HepG2 (cell line): ENCODE results near the gene PPP1R1B. TPM values are rescaled to one million over a fixed set of nuclear protein-coding genes. Genes with fewer than 3 reads are reported as not detected.

Experiments
- ATAC-seq: fragments of 200-7000 bp; cut with Tn5 transposase; 3 replicates; pipeline ENCODE4 v1.9.1; 2020; ENCODE audit warnings: mild to moderate bottlenecking, moderate library complexity
- BruUV-seq: library from RNA; stranded (reverse); fragments of 400-500 nt; replicated peaks from 2 replicates; lab custom pipeline; 2021; lab: Mats Ljungman, UMichigan
- CTCF ChIA-PET: fragments of 300-600 bp; formaldehyde crosslinking; extraction: SDS; loops from one replicate; lab custom pipeline; 2021; ENCODE audit warnings: low total read pairs, inconsistent platforms, low intra/inter-chr PET ratio; lab: Yijun Ruan, JAX
- POLR2A ChIA-PET: fragments of 350-600 bp; sonication (Branson Sonifier 250); formaldehyde crosslinking; loops from one replicate; lab custom pipeline; 2020; ENCODE audit warnings: antibody characterized with exemption, inconsistent platforms; lab: Yijun Ruan, JAX
- DNase-seq: peaks from one replicate; pipeline ENCODE4 v3.0.0-alpha.2; 2015; ENCODE audit warnings: low spot score
- FAIRE-seq: peaks from 3 replicates; lab custom pipeline; 2011; peaks lifted over from hg19 to GRCh38; lab: Jason Lieb, UNC
- H2AFZ ChIP-seq: one replicate; pipeline ENCODE4 v1.6.1; 2011; ENCODE audit warnings: low read length, inconsistent platforms
- H3K27ac ChIP-seq: fragments of 300-600 bp; 3 replicates; pipeline ENCODE4 v1.8.0; 2011; ENCODE audit warnings: mixed run types, mild to moderate bottlenecking, mixed read lengths, low read length, inconsistent platforms; ENCODE audit not compliant: insufficient read depth; ENCODE audit errors: extremely low read length
- H3K27me3 ChIP-seq, 2 experiments: fragments of 200-600 bp in 1 of 2; 2 replicates in 1 of 2; 3 replicates in 1 of 2; pipeline versions ENCODE4 v1.6.0 to v1.8.0; 2011; ENCODE audit warnings: low read length in 2 of 2, mild to moderate bottlenecking in 2 of 2, moderate library complexity in 2 of 2, inconsistent platforms in 1 of 2; ENCODE audit not compliant: insufficient read depth in 2 of 2, control insufficient read depth in 1 of 2
- H3K36me3 ChIP-seq, 2 experiments: fragments of 200-600 bp in 1 of 2; replicated peaks in 1 of 2; 2 replicates in 1 of 2; 3 replicates in 1 of 2; pipeline versions ENCODE4 v1.5.1 to v1.8.0; 2011; ENCODE audit warnings: low read length in 2 of 2, inconsistent platforms in 1 of 2; ENCODE audit not compliant: insufficient read depth in 2 of 2, control insufficient read depth in 1 of 2
- H3K4me1 ChIP-seq: 2 replicates; pipeline ENCODE4 v1.5.1; 2012; ENCODE audit warnings: low read length, inconsistent platforms; ENCODE audit not compliant: insufficient read depth
- H3K4me2 ChIP-seq: 2 replicates; pipeline ENCODE4 v1.6.0; 2011; ENCODE audit warnings: low read depth, low read length, inconsistent platforms
- H3K4me3 ChIP-seq, 3 experiments: fragments of 200-600 bp in 1 of 3; sonication (generic), shearing (Covaris generic) in 1 of 3; replicated peaks in 1 of 3; 2 replicates each; pipeline ENCODE4 v1.5.1; 2011 to 2016; ENCODE audit warnings: low read length in 3 of 3, inconsistent platforms in 2 of 3, low read depth in 2 of 3, mild to moderate bottlenecking in 2 of 3, control low read depth in 1 of 3, mixed read lengths in 1 of 3; ENCODE audit not compliant: insufficient read depth in 1 of 3
- H3K79me2 ChIP-seq: one replicate; pipeline ENCODE4 v1.6.1; 2011; ENCODE audit warnings: low read length, inconsistent platforms; ENCODE audit not compliant: insufficient read depth
- H3K9ac ChIP-seq: 2 replicates; pipeline ENCODE4 v1.6.0; 2011; ENCODE audit warnings: mild to moderate bottlenecking, low read depth, low read length, inconsistent platforms; ENCODE audit not compliant: insufficient read depth
- H3K9me3 ChIP-seq: 2 replicates; pipeline ENCODE4 v1.5.1; 2012; ENCODE audit warnings: mild to moderate bottlenecking, low read length
- H4K20me1 ChIP-seq: 2 replicates; pipeline ENCODE4 v1.6.0; 2011; ENCODE audit warnings: inconsistent platforms, mild to moderate bottlenecking, low read length, moderate library complexity; ENCODE audit not compliant: insufficient read depth
- ATF7-NPFF ChIP-seq: sonication (generic); formaldehyde crosslinking; IDR thresholded peaks from 2 replicates; pipeline ENCODE4 v1.8.1; 2023; ENCODE audit warnings: mild to moderate bottlenecking, low read depth, missing genetic modification reagents, moderate library complexity
- MBD4 ChIP-seq: IDR thresholded peaks from 2 replicates; pipeline ENCODE4 v1.6.1; 2012; ENCODE audit warnings: low read length, inconsistent platforms, borderline replicate concordance
- WGBS: methylation state at CpG from one replicate; pipeline ENCODE4 v1.1.6; 2017; ENCODE audit warnings: low lambda C conversion rate; 5-methylcytosine and 5-hydroxymethylcytosine counted together
- in situ Hi-C: cut with HindIII; loops from 2 replicates; pipeline ENCODE4 v1.10.0; 2017; ENCODE audit warnings: low pct_unique_long_range_greater_than_20kb; ENCODE audit not compliant: extremely low pct_ligation_motif_present
- intact Hi-C: fragments of 100-400 bp; cut with micrococcal nuclease; formaldehyde crosslinking; loops from one replicate; pipeline ENCODE4 v1.10.0; 2022; ENCODE audit not compliant: unreplicated experiment
- polyA plus RNA-seq, 8 experiments: library from polyadenylated mRNA; depleted of rRNA in 3 of 8; stranded (reverse) in 7 of 8; unstranded in 1 of 8; fragments of >200 nt; fragmentation: Illumina TruSeq in 4 of 8; extraction: Trizol in 4 of 8; gene quantifications; 2 replicates each; pipeline versions ENCODE4 v1.2.1 to v1.2.3, GENCODE V29; 2011 to 2016; ENCODE audit warnings: low read depth in 4 of 8, missing spikeins in 1 of 8, mixed read lengths in 1 of 8; ENCODE audit not compliant: insufficient read depth in 1 of 8
- total RNA-seq, 5 experiments: library from RNA; depleted of rRNA; stranded (reverse); fragments of >200 nt; fragmentation: Illumina TruSeq; extraction: Trizol; gene quantifications; 2 replicates each; pipeline ENCODE4 v1.2.3, GENCODE V29; 2016; ENCODE audit warnings: low read depth in 1 of 5
- TF ChIP-seq, protein P1 (sequence below): sonication (generic); formaldehyde crosslinking; IDR thresholded peaks from 2 replicates; pipeline ENCODE4 v1.4.0; 2020; ENCODE audit warnings: missing genetic modification reagents
- TF ChIP-seq, protein P2 (sequence below): sonication (generic); formaldehyde crosslinking; IDR thresholded peaks from 2 replicates; pipeline ENCODE4 v1.4.0; 2020; ENCODE audit warnings: missing genetic modification reagents
- TF ChIP-seq, protein P3 (sequence below): IDR thresholded peaks from 2 replicates; pipeline ENCODE4 v1.6.1; 2016
- TF ChIP-seq, protein P4 (sequence below): sonication (generic); formaldehyde crosslinking; IDR thresholded peaks from 2 replicates; pipeline ENCODE4 v1.4.0; 2020; ENCODE audit warnings: mild to moderate bottlenecking, missing genetic modification reagents
- TF ChIP-seq, protein P5 (sequence below): sonication (generic); formaldehyde crosslinking; IDR thresholded peaks from 2 replicates; pipeline ENCODE4 v1.4.0; 2020; ENCODE audit warnings: mild to moderate bottlenecking, missing genetic modification reagents

The PPP1R1B gene
- total and polyA plus RNA-seq, 2 of the 13 experiments (the other 11 are each of a cell fraction or from before 2014, with no cell fraction given), result 0.08 TPM; not detected in 1

DNA sequence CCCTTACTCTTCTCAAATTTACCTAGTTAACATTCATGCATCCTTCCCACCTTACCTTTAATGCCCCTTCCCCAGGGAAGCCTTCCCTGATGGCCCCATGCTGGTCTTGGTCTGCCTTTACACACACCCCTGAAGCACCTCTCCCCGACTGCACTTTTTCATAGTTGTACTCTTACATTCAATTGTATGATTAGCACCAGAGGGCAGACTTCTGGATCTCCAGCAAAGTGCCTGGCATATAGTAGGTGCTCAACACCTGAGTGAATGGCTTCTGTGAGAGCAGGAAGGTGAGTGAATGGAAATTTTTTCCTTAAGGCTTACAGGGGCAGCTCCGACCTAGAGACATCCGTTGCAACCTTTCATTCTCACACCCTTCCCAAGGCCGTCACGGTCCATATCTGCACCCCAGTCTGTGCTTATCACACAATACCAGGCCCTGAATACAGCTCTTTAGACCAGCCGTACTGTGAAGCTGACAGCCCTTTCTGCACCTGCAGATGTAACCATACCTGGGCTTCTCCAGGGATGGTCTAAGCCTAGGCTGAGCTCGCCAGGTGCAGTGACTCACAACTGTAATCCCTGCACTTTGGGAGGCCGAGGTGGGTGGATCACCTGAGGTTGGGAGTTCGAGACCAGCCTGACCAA, 56.7 kb downstream of the PPP1R1B start:
- H4K20me1 ChIP-seq, result no peaks in the 10 kb centered on the region
- H3K9ac ChIP-seq, result no peak overlapping the region
- WGBS, result 93% methylated on average over 9 of the region's 9 CpGs
- FAIRE-seq (no peak), ATAC-seq (no peak), DNase-seq (no peak)
- H3K27ac ChIP-seq, result no peak overlapping the region
- BruUV-seq, result no TSS peak
- ChIA-PET CTCF (no interaction called here), POLR2A (interaction anchor here (0.8 to 1.8 kb wide), 3 partner anchors 12 to 20 kb away, joined by 5 to 6 read pairs (median 5); no protein-coding TSS in a partner anchor)
- intact Hi-C loops, result no loop called here
- TF ChIP-seq, protein P1, sequence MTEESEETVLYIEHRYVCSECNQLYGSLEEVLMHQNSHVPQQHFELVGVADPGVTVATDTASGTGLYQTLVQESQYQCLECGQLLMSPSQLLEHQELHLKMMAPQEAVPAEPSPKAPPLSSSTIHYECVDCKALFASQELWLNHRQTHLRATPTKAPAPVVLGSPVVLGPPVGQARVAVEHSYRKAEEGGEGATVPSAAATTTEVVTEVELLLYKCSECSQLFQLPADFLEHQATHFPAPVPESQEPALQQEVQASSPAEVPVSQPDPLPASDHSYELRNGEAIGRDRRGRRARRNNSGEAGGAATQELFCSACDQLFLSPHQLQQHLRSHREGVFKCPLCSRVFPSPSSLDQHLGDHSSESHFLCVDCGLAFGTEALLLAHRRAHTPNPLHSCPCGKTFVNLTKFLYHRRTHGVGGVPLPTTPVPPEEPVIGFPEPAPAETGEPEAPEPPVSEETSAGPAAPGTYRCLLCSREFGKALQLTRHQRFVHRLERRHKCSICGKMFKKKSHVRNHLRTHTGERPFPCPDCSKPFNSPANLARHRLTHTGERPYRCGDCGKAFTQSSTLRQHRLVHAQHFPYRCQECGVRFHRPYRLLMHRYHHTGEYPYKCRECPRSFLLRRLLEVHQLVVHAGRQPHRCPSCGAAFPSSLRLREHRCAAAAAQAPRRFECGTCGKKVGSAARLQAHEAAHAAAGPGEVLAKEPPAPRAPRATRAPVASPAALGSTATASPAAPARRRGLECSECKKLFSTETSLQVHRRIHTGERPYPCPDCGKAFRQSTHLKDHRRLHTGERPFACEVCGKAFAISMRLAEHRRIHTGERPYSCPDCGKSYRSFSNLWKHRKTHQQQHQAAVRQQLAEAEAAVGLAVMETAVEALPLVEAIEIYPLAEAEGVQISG (CRISPR knock-in tag), result no peak
- TF ChIP-seq, protein P2, sequence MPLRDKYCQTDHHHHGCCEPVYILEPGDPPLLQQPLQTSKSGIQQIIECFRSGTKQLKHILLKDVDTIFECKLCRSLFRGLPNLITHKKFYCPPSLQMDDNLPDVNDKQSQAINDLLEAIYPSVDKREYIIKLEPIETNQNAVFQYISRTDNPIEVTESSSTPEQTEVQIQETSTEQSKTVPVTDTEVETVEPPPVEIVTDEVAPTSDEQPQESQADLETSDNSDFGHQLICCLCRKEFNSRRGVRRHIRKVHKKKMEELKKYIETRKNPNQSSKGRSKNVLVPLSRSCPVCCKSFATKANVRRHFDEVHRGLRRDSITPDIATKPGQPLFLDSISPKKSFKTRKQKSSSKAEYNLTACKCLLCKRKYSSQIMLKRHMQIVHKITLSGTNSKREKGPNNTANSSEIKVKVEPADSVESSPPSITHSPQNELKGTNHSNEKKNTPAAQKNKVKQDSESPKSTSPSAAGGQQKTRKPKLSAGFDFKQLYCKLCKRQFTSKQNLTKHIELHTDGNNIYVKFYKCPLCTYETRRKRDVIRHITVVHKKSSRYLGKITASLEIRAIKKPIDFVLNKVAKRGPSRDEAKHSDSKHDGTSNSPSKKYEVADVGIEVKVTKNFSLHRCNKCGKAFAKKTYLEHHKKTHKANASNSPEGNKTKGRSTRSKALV (CRISPR knock-in tag), result no peak
- TF ChIP-seq, protein P3, sequence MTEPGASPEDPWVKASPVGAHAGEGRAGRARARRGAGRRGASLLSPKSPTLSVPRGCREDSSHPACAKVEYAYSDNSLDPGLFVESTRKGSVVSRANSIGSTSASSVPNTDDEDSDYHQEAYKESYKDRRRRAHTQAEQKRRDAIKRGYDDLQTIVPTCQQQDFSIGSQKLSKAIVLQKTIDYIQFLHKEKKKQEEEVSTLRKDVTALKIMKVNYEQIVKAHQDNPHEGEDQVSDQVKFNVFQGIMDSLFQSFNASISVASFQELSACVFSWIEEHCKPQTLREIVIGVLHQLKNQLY, result no peak
- TF ChIP-seq ATF7-NPFF (CRISPR knock-in tag) (no peak), MBD4 (no peak)
- TF ChIP-seq, protein P4, sequence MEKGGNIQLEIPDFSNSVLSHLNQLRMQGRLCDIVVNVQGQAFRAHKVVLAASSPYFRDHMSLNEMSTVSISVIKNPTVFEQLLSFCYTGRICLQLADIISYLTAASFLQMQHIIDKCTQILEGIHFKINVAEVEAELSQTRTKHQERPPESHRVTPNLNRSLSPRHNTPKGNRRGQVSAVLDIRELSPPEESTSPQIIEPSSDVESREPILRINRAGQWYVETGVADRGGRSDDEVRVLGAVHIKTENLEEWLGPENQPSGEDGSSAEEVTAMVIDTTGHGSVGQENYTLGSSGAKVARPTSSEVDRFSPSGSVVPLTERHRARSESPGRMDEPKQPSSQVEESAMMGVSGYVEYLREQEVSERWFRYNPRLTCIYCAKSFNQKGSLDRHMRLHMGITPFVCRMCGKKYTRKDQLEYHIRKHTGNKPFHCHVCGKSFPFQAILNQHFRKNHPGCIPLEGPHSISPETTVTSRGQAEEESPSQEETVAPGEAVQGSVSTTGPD (CRISPR knock-in tag), result no peak
- TF ChIP-seq, protein P5, sequence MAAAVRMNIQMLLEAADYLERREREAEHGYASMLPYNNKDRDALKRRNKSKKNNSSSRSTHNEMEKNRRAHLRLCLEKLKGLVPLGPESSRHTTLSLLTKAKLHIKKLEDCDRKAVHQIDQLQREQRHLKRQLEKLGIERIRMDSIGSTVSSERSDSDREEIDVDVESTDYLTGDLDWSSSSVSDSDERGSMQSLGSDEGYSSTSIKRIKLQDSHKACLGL, result no peak
- no peak overlapping the region for H2AFZ ChIP-seq
- peaks cover 0 to 2% of the 10 kb centered on the region in 2 experiments; a peak in 2 of 5 replicates for H3K36me3 ChIP-seq
- in situ Hi-C loops, result no loop called here
- no peak overlapping the region for H3K4me2 ChIP-seq
- H3K9me3 ChIP-seq, result no peaks in the 10 kb centered on the region
- no peak overlapping the region for H3K4me3 ChIP-seq
- no peaks in the 10 kb centered on the region for H3K79me2 ChIP-seq
- peaks cover 25% of the 10 kb centered on the region for H3K4me1 ChIP-seq
- H3K27me3 ChIP-seq, result no peaks in the 10 kb centered on the region; a peak in 1 of 5 replicates
